Neural cell (in vitro differentiated cells): ENCODE data around the gene CNTNAP2. TPM values are rescaled to one million over a fixed set of nuclear protein-coding genes. Genes with fewer than 3 reads are reported as not detected.

Experiments used
- H2AFZ ChIP-seq: fragments of 200-600, 300-800 bp; sonication (generic), shearing (Covaris generic); 2 replicates; pipeline ENCODE4 v1.6.0; 2014; ENCODE audit warnings: low read depth, mild to moderate bottlenecking, antibody characterized with exemption, low read length, moderate library complexity
- H3F3A ChIP-seq: fragments of 200-600 bp; shearing (Covaris generic); 2 replicates; pipeline ENCODE4 v1.6.1; 2016; ENCODE audit warnings: mild to moderate bottlenecking, moderate library complexity, mixed read lengths, antibody characterized with exemption, low read length; ENCODE audit not compliant: insufficient read depth, poor library complexity, severe bottlenecking
- H3K27ac ChIP-seq: fragments of 200-600, 300-800 bp; sonication (generic), shearing (Covaris generic); 2 replicates; pipeline ENCODE4 v1.5.1; 2014; ENCODE audit warnings: mild to moderate bottlenecking, low read length, moderate library complexity
- H3K27me3 ChIP-seq: fragments of 300-800, 200-600 bp; sonication (generic), shearing (Covaris generic); 2 replicates; pipeline ENCODE4 v1.6.0; 2014; ENCODE audit warnings: mild to moderate bottlenecking, low read depth, low read length, moderate library complexity; ENCODE audit not compliant: insufficient read depth
- H3K36me3 ChIP-seq: fragments of 300-800, 200-600 bp; sonication (generic), shearing (Covaris generic); 2 replicates; pipeline ENCODE4 v1.5.1; 2014; ENCODE audit warnings: mild to moderate bottlenecking, antibody characterized with exemption, low read length, moderate library complexity; ENCODE audit not compliant: insufficient read depth
- H3K4me2 ChIP-seq: fragments of 300-800, 200-600 bp; sonication (generic), shearing (Covaris generic); 2 replicates; pipeline ENCODE4 v1.6.0; 2014; ENCODE audit warnings: mild to moderate bottlenecking, low read length
- H3K4me3 ChIP-seq: fragments of 300-800, 200-600 bp; sonication (generic), shearing (Covaris generic); 2 replicates; pipeline ENCODE4 v1.5.1; 2014; ENCODE audit warnings: mild to moderate bottlenecking, low read length, moderate library complexity
- H3K79me2 ChIP-seq: fragments of 200-600 bp; shearing (Covaris generic); replicated peaks from 2 replicates; pipeline ENCODE4 v1.6.0; 2014; ENCODE audit warnings: mild to moderate bottlenecking, low read length, moderate library complexity; ENCODE audit not compliant: insufficient read depth
- H3K9ac ChIP-seq: fragments of 300-800, 200-600 bp; sonication (generic), shearing (Covaris generic); 2 replicates; pipeline ENCODE4 v1.6.1; 2016; ENCODE audit warnings: mild to moderate bottlenecking, low read length, mixed read lengths
- H3K9me2 ChIP-seq: fragments of 200-600 bp; shearing (Covaris generic); 2 replicates; pipeline ENCODE4 v1.6.1; 2016; ENCODE audit warnings: mild to moderate bottlenecking, low read length, mixed read lengths; ENCODE audit not compliant: insufficient read depth
- H3K9me3 ChIP-seq: fragments of 200-600, 300-800 bp; sonication (generic), shearing (Covaris generic); 2 replicates; pipeline ENCODE4 v1.6.1; 2016; ENCODE audit warnings: mild to moderate bottlenecking, mixed run types, low read length, moderate library complexity, mixed read lengths
- H4K20me1 ChIP-seq: fragments of 200-600 bp; shearing (Covaris generic); 2 replicates; pipeline ENCODE4 v1.6.1; 2016; ENCODE audit warnings: mild to moderate bottlenecking, mixed run types; ENCODE audit not compliant: insufficient read depth
- CTCF ChIP-seq: fragments of 450-650 bp; IDR thresholded peaks from 2 replicates; pipeline ENCODE4 v1.5.1; 2014; ENCODE audit warnings: antibody characterized with exemption, mild to moderate bottlenecking, moderate library complexity; ENCODE audit not compliant: poor library complexity, severe bottlenecking
- EP300 ChIP-seq: fragments of 450-650 bp; conservative IDR thresholded peaks from 2 replicates; pipeline ENCODE4 v1.6.1; 2014; ENCODE audit warnings: antibody characterized with exemption, mild to moderate bottlenecking, moderate library complexity; ENCODE audit not compliant: poor library complexity, severe bottlenecking
- EZH2 ChIP-seq: fragments of 200-600, 300-800 bp; shearing (Covaris generic), sonication (generic); IDR thresholded peaks from 2 replicates; pipeline ENCODE4 v1.6.1; 2014; ENCODE audit warnings: antibody characterized with exemption, low read length, borderline replicate concordance, mild to moderate bottlenecking; ENCODE audit not compliant: insufficient read depth, poor library complexity, severe bottlenecking
- MXI1 ChIP-seq: fragments of 450-650 bp; conservative IDR thresholded peaks from 2 replicates; pipeline ENCODE4 v1.6.1; 2014; ENCODE audit warnings: antibody characterized with exemption, mild to moderate bottlenecking; ENCODE audit not compliant: poor library complexity, severe bottlenecking
- POLR2AphosphoS5 ChIP-seq: IDR thresholded peaks from 2 replicates; pipeline ENCODE4 v1.6.1; 2012
- RAD21 ChIP-seq: fragments of 450-650 bp; conservative IDR thresholded peaks from 2 replicates; pipeline ENCODE4 v1.6.1; 2014; ENCODE audit warnings: antibody characterized with exemption, mild to moderate bottlenecking, moderate library complexity
- REST ChIP-seq: IDR thresholded peaks from 2 replicates; pipeline ENCODE4 v1.6.1; 2012; ENCODE audit warnings: borderline replicate concordance
- SMC3 ChIP-seq: fragments of 450-650 bp; conservative IDR thresholded peaks from 2 replicates; pipeline ENCODE4 v1.6.1; 2014; ENCODE audit warnings: antibody characterized with exemption, mild to moderate bottlenecking, moderate library complexity; ENCODE audit not compliant: poor library complexity
- TAF1 ChIP-seq: IDR thresholded peaks from 2 replicates; pipeline ENCODE4 v1.6.1; 2012; ENCODE audit warnings: low read depth
- polyA plus RNA-seq: library from polyadenylated mRNA; depleted of rRNA; stranded (reverse); fragments of >200 nt; gene quantifications from 2 replicates; pipeline ENCODE4 v1.2.3, GENCODE V29; 2014

The CNTNAP2 gene
- polyA plus RNA-seq, 1 donor from 2014 or later: 276 TPM

GRCh38 chr7:147332988-147333387 is 1216.4 kb downstream of the CNTNAP2 start:
- Histone ChIP-seq H3F3A (no peaks in the 10 kb centered on the region), H3K36me3 (no peaks in the 10 kb centered on the region), H2AFZ (no peak overlapping the region), H3K27ac (no peak overlapping the region), H3K9me3 (no peaks in the 10 kb centered on the region), H3K4me2 (no peak overlapping the region), H3K4me3 (no peak overlapping the region), H3K79me2 (no peaks in the 10 kb centered on the region), H3K9me2 (no peaks in the 10 kb centered on the region), H4K20me1 (no peaks in the 10 kb centered on the region), H3K27me3 (no peaks in the 10 kb centered on the region), H3K9ac (no peak overlapping the region)
- no peak for TF ChIP-seq POLR2AphosphoS5
- TF ChIP-seq REST: no peak
- TF ChIP-seq CTCF: no peak
- no peak for TF ChIP-seq SMC3
- TF ChIP-seq EZH2: no peak
- no peak for TF ChIP-seq EP300
- TF ChIP-seq MXI1: no peak
- TF ChIP-seq RAD21: no peak
- TF ChIP-seq TAF1: no peak

- H3K36me3 ChIP-seq: no peaks in the 10 kb centered on the region
- no peak overlapping the region for H3K4me3 ChIP-seq
- no peaks in the 10 kb centered on the region for H4K20me1 ChIP-seq
- H3F3A ChIP-seq: no peaks in the 10 kb centered on the region
- no peak for TF ChIP-seq TAF1
- TF ChIP-seq EP300: no peak
- TF ChIP-seq SMC3: no peak
- no peak for TF ChIP-seq CTCF
- TF ChIP-seq EZH2: no peak
- TF ChIP-seq REST: no peak
- TF ChIP-seq POLR2AphosphoS5: no peak
- no peak for TF ChIP-seq MXI1
- no peak for TF ChIP-seq RAD21
- H3K9ac ChIP-seq: no peak overlapping the region
- H3K27ac ChIP-seq: no peak overlapping the region
- no peaks in the 10 kb centered on the region for H3K79me2 ChIP-seq
- H3K9me2 ChIP-seq: no peaks in the 10 kb centered on the region
- H3K9me3 ChIP-seq: no peaks in the 10 kb centered on the region
- no peak overlapping the region for H2AFZ ChIP-seq
- no peak overlapping the region for H3K4me2 ChIP-seq
- no peaks in the 10 kb centered on the region for H3K27me3 ChIP-seq
Observed at GRCh38 chr7:147363101-147363500, 1246.5 kb downstream of the CNTNAP2 start.
